ENCODE results near the gene ALK. TPM values are rescaled to one million over a fixed set of nuclear protein-coding genes. Genes with fewer than 3 reads are reported as not detected.

ALK gene
- total RNA-seq, 1 donor from 2014 or later, result 1.1 TPM

- H3K36me3 ChIP-seq, result no peaks in the 10 kb centered on the region
- no peak overlapping the region for H3K4me3 ChIP-seq
- H3K4me1 ChIP-seq, result no peaks in the 10 kb centered on the region
- DNase-seq, result no peak
- no peak for TF ChIP-seq CTCF (IDR thresholded peaks at IDR 0.05)
- no peak overlapping the region for H3K27ac ChIP-seq
- H3K9me3 ChIP-seq, result no peaks in the 10 kb centered on the region
- intact Hi-C loops (cut with DNase I), result no loop called here
- ATAC-seq, result no peak
- peaks cover 5% of the 10 kb centered on the region for H3K27me3 ChIP-seq (ENCODE audit: low read depth)
Observed at GRCh38 chr2:29307519-29307918, 613.9 kb downstream of the ALK start.

- Histone ChIP-seq H3K36me3 (no peaks in the 10 kb centered on the region), H3K4me3 (no peak overlapping the region), H3K9me3 (no peaks in the 10 kb centered on the region), H3K27me3 (ENCODE audit: low read depth) (peaks cover 5% of the 10 kb centered on the region), H3K27ac (no peak overlapping the region), H3K4me1 (no peaks in the 10 kb centered on the region)
- no peak for TF ChIP-seq CTCF (IDR thresholded peaks at IDR 0.05)
- ATAC-seq, result no peak
- no peak for DNase-seq
- intact Hi-C loops (cut with DNase I), result no loop called here
Observed at GRCh38 chr2:29305762-29306161, 615.6 kb downstream of the ALK start.

DNA sequence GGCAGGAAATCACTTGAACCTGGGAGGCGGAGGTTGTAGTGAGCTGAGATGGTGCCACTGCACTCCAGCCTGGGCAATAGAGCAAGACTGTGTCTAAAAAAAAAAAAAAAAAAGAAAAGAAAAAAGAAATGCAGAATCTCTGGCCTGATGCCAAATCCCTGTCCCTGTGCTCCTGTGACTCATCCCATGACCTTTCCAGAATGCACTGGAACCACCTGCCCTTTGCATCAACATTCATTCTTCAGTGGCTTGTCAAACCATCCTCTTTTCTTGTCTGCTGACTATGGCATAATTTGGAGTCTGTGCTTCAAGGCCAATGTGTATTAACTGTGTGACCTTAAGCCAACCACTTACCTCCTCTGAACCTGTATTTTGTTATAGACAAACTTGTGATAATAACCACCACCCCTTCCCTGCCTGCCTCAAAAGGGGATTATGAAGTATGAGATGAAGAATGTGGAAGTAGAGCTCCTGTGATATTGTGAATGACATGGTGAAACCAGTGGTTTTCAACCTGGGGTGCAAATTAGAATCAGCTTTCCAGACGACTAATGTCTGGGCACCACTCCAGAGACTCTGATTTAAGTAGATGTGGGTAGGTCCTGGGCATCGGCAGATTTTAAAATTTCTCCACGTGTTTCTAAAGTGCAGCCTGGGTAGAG is 616.9 kb downstream of the ALK start:
- Histone ChIP-seq H3K9me3 (no peaks in the 10 kb centered on the region), H3K36me3 (no peaks in the 10 kb centered on the region), H3K4me1 (no peaks in the 10 kb centered on the region), H3K27ac (no peak overlapping the region), H3K4me3 (no peak overlapping the region), H3K27me3 (ENCODE audit: low read depth) (peaks cover 5% of the 10 kb centered on the region)
- TF ChIP-seq CTCF (IDR thresholded peaks at IDR 0.05), result no peak
- ATAC-seq (no peak), DNase-seq (no peak)
- intact Hi-C loops (cut with DNase I), result no loop called here

DNA sequence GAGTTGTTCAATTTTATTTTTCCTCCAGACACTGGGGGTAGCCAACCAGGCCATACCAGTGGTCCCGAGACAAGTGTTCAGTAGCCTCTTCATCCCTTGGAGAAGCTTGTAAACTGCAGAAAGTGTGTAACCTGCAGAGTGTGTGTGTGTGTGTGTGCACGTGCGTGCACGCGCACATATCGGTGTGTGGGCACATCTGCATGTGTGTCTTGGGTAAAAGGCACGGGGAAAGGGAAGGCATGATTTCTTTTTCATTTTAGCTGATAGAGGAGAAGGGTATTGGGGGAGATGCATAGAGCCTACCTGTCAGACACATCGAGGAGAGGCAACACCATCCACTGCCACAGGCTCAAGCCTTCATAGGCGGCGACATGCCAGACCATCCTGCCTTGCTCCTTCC is 624.8 kb downstream of the ALK start:
- Histone ChIP-seq H3K4me3 (no peak overlapping the region), H3K27me3 (ENCODE audit: low read depth) (peaks cover 8% of the 10 kb centered on the region), H3K4me1 (no peaks in the 10 kb centered on the region), H3K36me3 (no peaks in the 10 kb centered on the region), H3K27ac (no peak overlapping the region), H3K9me3 (no peaks in the 10 kb centered on the region)
- intact Hi-C loops (cut with DNase I), result no loop called here
- DNase-seq (no peak), ATAC-seq (no peak)
- no peak for TF ChIP-seq CTCF (IDR thresholded peaks at IDR 0.05)

GRCh38 chr2:29295845-29296244 is 625.5 kb downstream of the ALK start:
- DNase-seq, result no peak
- no peak for ATAC-seq
- H3K36me3 ChIP-seq, result no peaks in the 10 kb centered on the region
- no peak overlapping the region for H3K4me3 ChIP-seq
- peaks cover 8% of the 10 kb centered on the region for H3K27me3 ChIP-seq (ENCODE audit: low read depth)
- no peaks in the 10 kb centered on the region for H3K9me3 ChIP-seq
- TF ChIP-seq CTCF (IDR thresholded peaks at IDR 0.05), result peak; percentile 18
- intact Hi-C loops (cut with DNase I), result no loop called here
- H3K27ac ChIP-seq, result no peak overlapping the region
- H3K4me1 ChIP-seq, result no peaks in the 10 kb centered on the region
